Smooth muscle cell of the brain vasculature (primary cell): ENCODE data around the gene BABAM2.
"Not testable (repeated sequence)": the region's sequence is repeated elsewhere in the genome, so short reads cannot be mapped to it uniquely, and the experiment has no call there.

Experiments
- DNase-seq: peaks from one replicate; pipeline ENCODE4 v3.0.0-alpha.2; 2012; ENCODE audit warnings: low read depth, low spot score

BABAM2 gene

GRCh38 chr2:28358668-28359201, 468.2 kb downstream of the BABAM2 start:
- DNase-seq: no peak

- DNase-seq: no peak
Observed at GRCh38 chr2:28359222-28360057, 468.9 kb downstream of the BABAM2 start.

GRCh38 chr2:28360058-28360717, 469.7 kb downstream of the BABAM2 start:
- no peak for DNase-seq

- peak; percentile 62 for DNase-seq
Observed at GRCh38 chr2:28360718-28361293, 470.3 kb downstream of the BABAM2 start.

GRCh38 chr2:28361991-28362710, 471.6 kb downstream of the BABAM2 start:
- DNase-seq: no peak

GRCh38 chr2:28362991-28363521, 472.5 kb downstream of the BABAM2 start:
- DNase-seq: no peak

GRCh38 chr2:28363686-28364280, 473.3 kb downstream of the BABAM2 start:
- no peak for DNase-seq

GRCh38 chr2:28364610-28365009, 474.1 kb downstream of the BABAM2 start:
- DNase-seq: no peak

- no peak for DNase-seq
Observed at GRCh38 chr2:28365158-28365557, 474.6 kb downstream of the BABAM2 start.

GRCh38 chr2:28366149-28366495, 475.6 kb downstream of the BABAM2 start:
- no peak for DNase-seq

GRCh38 chr2:28366496-28367282, 476.2 kb downstream of the BABAM2 start:
- DNase-seq: no peak

GRCh38 chr2:28367667-28368356, 477.3 kb downstream of the BABAM2 start:
- no peak for DNase-seq

GRCh38 chr2:28368357-28368798, 477.8 kb downstream of the BABAM2 start:
- no peak for DNase-seq

GRCh38 chr2:28369358-28369757, 478.8 kb downstream of the BABAM2 start:
- DNase-seq: no peak

GRCh38 chr2:28370354-28370753, 479.8 kb downstream of the BABAM2 start:
- DNase-seq: no peak

- not testable (repeated sequence) for DNase-seq
Observed at GRCh38 chr2:28371728-28372127, 481.2 kb downstream of the BABAM2 start.

- no peak for DNase-seq
Observed at GRCh38 chr2:28373854-28374253, 483.3 kb downstream of the BABAM2 start.

- no peak for DNase-seq
Observed at GRCh38 chr2:28374331-28374730, 483.8 kb downstream of the BABAM2 start.

GRCh38 chr2:28375236-28375635, 484.7 kb downstream of the BABAM2 start:
- no peak for DNase-seq
